Suprapubic skin (tissue), 4 donors: ENCODE data around the gene DXO.

Experiments
- CTCF ChIP-seq, 2 donors: fragments of 200-600 bp in 1 of 2; fragments of 450-650 bp in 1 of 2; sonication (generic) in 1 of 2; IDR thresholded peaks; one replicate each; pipeline ENCODE4 v1.5.1; 2016 to 2019; ENCODE audit warnings: antibody characterized with exemption in 2 of 2, mild to moderate bottlenecking in 1 of 2, moderate library complexity in 1 of 2
- POLR2A ChIP-seq, 2 donors: fragments of 450-650 bp; IDR thresholded peaks; one replicate each; pipeline ENCODE4 v1.6.1; 2017; ENCODE audit warnings: antibody characterized with exemption in 2 of 2, mild to moderate bottlenecking in 2 of 2, moderate library complexity in 2 of 2
- POLR2AphosphoS5 ChIP-seq, 3 donors: sonication (generic); formaldehyde crosslinking; IDR thresholded peaks; one replicate each; pipeline ENCODE4 v1.6.1; 2017; ENCODE audit warnings: antibody characterized with exemption in 3 of 3

- TF ChIP-seq CTCF (IDR thresholded peaks at IDR 0.05) (no peak), POLR2A (IDR thresholded peaks at IDR 0.05) (no peak), POLR2AphosphoS5 (IDR thresholded peaks at IDR 0.05) (no peak)
These were observed 41.0 kb downstream of the DXO start for GRCh38 chr6:31930962-31931361.
